GM21447 (cell line): ENCODE measurements around the gene P3H4.

Experiments used
- ATAC-seq: cut with Tn5 transposase; IDR thresholded peaks from one replicate; pipeline ENCODE4 v1.9.1; 2021; ENCODE audit not compliant: unreplicated experiment

P3H4 gene

GRCh38 chr17:41772586-41773189 is 39.1 kb downstream of the P3H4 start:
- no peak for ATAC-seq

- no peak for ATAC-seq
Observed at GRCh38 chr17:41772218-41772585, 39.5 kb downstream of the P3H4 start.

GRCh38 chr17:41771389-41772206 is 40.2 kb downstream of the P3H4 start:
- ATAC-seq, result no peak

GRCh38 chr17:41769985-41770384 is 41.8 kb downstream of the P3H4 start:
- ATAC-seq, result no peak

- ATAC-seq, result no peak
Observed at GRCh38 chr17:41769346-41769862, 42.3 kb downstream of the P3H4 start.

- no peak for ATAC-seq
Observed at GRCh38 chr17:41768682-41769288, 43.0 kb downstream of the P3H4 start.

- no peak for ATAC-seq
Observed at GRCh38 chr17:41767324-41768042, 44.3 kb downstream of the P3H4 start.

- ATAC-seq, result no peak
Observed at GRCh38 chr17:41766135-41766534, 45.6 kb downstream of the P3H4 start.

GRCh38 chr17:41763327-41763726 is 48.4 kb downstream of the P3H4 start:
- ATAC-seq, result no peak

GRCh38 chr17:41762841-41763240 is 48.9 kb downstream of the P3H4 start:
- ATAC-seq, result no peak

GRCh38 chr17:41762391-41762790 is 49.4 kb downstream of the P3H4 start:
- no peak for ATAC-seq

GRCh38 chr17:41760878-41761277 is 50.9 kb downstream of the P3H4 start:
- no peak for ATAC-seq

GRCh38 chr17:41758601-41759000 is 53.1 kb downstream of the P3H4 start:
- ATAC-seq, result no peak

- no peak for ATAC-seq
Observed at GRCh38 chr17:41754066-41754465, 57.7 kb downstream of the P3H4 start.
